ENCODE measurements around the gene GDE1. TPM values are rescaled to one million over a fixed set of nuclear protein-coding genes. Genes with fewer than 3 reads are reported as not detected.

GDE1 gene
- total RNA-seq, 3 donors from 2014 or later: 49.2 to 70.4 (median 56.7) TPM

DNA sequence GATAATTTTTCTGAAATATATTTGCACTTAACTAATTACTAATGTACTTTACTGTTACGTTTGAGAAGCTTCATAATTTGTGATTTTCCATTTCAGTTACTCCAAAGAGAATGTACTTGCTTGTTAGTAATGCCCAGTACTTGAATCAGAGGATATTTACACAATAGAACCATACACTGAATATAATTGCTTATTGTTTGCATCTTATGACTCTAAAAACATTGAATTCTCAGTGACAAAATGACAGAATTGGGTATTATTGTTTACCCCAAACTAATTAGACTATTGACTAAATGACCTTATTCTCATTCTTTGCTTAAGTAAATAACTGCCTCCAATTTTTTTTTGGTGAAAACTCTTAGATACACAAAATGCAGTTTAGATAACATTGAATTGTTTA is 10.7 kb upstream of the GDE1 start:
- Histone ChIP-seq H3K27ac (no peak overlapping the region), H3K27me3 (no peaks in the 10 kb centered on the region), H3K9me3 (no peaks in the 10 kb centered on the region), H3K4me1 (no peaks in the 10 kb centered on the region), H3K36me3 (no peaks in the 10 kb centered on the region), H3K4me3 (no peak overlapping the region)
- intact Hi-C loops (cut with DNase I; ENCODE audit: low total_unique reads): no loop called here
- DNase-seq (ENCODE audit: low spot score in 2 of 2): no peak
- TF ChIP-seq POLR2A (IDR thresholded peaks at IDR 0.05): no peak
- no peak for TF ChIP-seq POLR2AphosphoS5 (IDR thresholded peaks at IDR 0.05)
- TF ChIP-seq CTCF (IDR thresholded peaks at IDR 0.05): no peak

GRCh38 chr16:19528666-19529065 is 6.8 kb upstream of the GDE1 start:
- Histone ChIP-seq H3K36me3 (no peaks in the 10 kb centered on the region), H3K4me1 (no peaks in the 10 kb centered on the region), H3K27ac (no peak overlapping the region), H3K4me3 (no peak overlapping the region), H3K9me3 (no peaks in the 10 kb centered on the region), H3K27me3 (no peaks in the 10 kb centered on the region)
- intact Hi-C loops (cut with DNase I; ENCODE audit: low total_unique reads): no loop called here
- no peak for TF ChIP-seq POLR2AphosphoS5 (IDR thresholded peaks at IDR 0.05)
- TF ChIP-seq POLR2A (IDR thresholded peaks at IDR 0.05): no peak
- TF ChIP-seq CTCF (IDR thresholded peaks at IDR 0.05): no peak
- no peak for DNase-seq (ENCODE audit: low spot score in 2 of 2)

DNA sequence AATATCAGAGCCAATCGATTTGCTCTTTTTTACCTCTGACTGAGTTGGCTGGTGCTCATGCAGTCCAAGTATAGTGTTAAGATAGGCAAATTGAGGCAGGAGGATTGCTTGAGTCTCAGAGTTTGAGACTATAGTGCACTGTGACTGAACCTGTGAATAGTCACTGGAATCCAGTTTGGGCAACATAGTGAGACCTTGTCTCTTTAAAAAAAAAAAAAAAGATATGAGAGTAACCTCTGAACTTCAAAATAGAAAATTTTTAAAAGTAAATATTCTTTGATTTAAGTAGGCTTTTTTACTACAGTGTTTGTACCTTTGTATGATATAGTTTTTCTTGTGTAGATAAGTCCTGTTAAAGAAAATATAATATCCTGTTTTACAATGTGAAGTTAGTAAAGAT is 5.3 kb upstream of the GDE1 start:
- no peak for DNase-seq (ENCODE audit: low spot score in 2 of 2)
- Histone ChIP-seq H3K4me3 (no peak overlapping the region), H3K9me3 (no peaks in the 10 kb centered on the region), H3K27me3 (no peaks in the 10 kb centered on the region), H3K36me3 (no peaks in the 10 kb centered on the region), H3K4me1 (no peaks in the 10 kb centered on the region), H3K27ac (no peak overlapping the region)
- intact Hi-C loops (cut with DNase I; ENCODE audit: low total_unique reads): no loop called here
- TF ChIP-seq POLR2AphosphoS5 (IDR thresholded peaks at IDR 0.05): no peak
- no peak for TF ChIP-seq POLR2A (IDR thresholded peaks at IDR 0.05)
- TF ChIP-seq CTCF (IDR thresholded peaks at IDR 0.05): no peak

- H3K27me3 ChIP-seq: no peaks in the 10 kb centered on the region
- no peaks in the 10 kb centered on the region for H3K4me1 ChIP-seq
- H3K4me3 ChIP-seq: peak overlapping the region in 2 of 3 donors; percentile 92 to 95
- no peak overlapping the region for H3K27ac ChIP-seq
- no peaks in the 10 kb centered on the region for H3K9me3 ChIP-seq
- intact Hi-C loops (cut with DNase I; ENCODE audit: low total_unique reads): no loop called here
- no peak for TF ChIP-seq CTCF (IDR thresholded peaks at IDR 0.05)
- no peak for TF ChIP-seq POLR2A (IDR thresholded peaks at IDR 0.05)
- TF ChIP-seq POLR2AphosphoS5 (IDR thresholded peaks at IDR 0.05): no peak
- no peak for DNase-seq (ENCODE audit: low spot score in 2 of 2)
- no peaks in the 10 kb centered on the region for H3K36me3 ChIP-seq
Measured at GRCh38 chr16:19525385-19525723, 3.5 kb upstream of the GDE1 start.

GRCh38 chr16:19524616-19525384 is 2.9 kb upstream of the GDE1 start:
- no peak for DNase-seq (ENCODE audit: low spot score in 2 of 2)
- TF ChIP-seq CTCF (IDR thresholded peaks at IDR 0.05) (no peak), POLR2AphosphoS5 (IDR thresholded peaks at IDR 0.05) (no peak), POLR2A (IDR thresholded peaks at IDR 0.05) (no peak)
- H3K4me1 ChIP-seq: no peaks in the 10 kb centered on the region
- H3K27me3 ChIP-seq: no peaks in the 10 kb centered on the region
- peak overlapping the region; percentile 77 to 95 (median 92) for H3K4me3 ChIP-seq
- H3K36me3 ChIP-seq: no peaks in the 10 kb centered on the region
- peak overlapping the region; percentile 78 to 86 for H3K27ac ChIP-seq
- intact Hi-C loops (cut with DNase I; ENCODE audit: low total_unique reads): no loop called here
- H3K9me3 ChIP-seq: no peaks in the 10 kb centered on the region

Data from breast epithelium (tissue), 4 donors.